ENCODE data around the gene PDE6B. TPM values are rescaled to one million over a fixed set of nuclear protein-coding genes. Genes with fewer than 3 reads are reported as not detected.

PDE6B gene
- total and polyA plus RNA-seq, 2 of the 13 experiments (the other 11 are each of a cell fraction or from before 2014, with no cell fraction given): 0.38 to 0.40 TPM

GRCh38 chr4:576245-576821 lies 49.0 kb upstream of the PDE6B start, which contains the start of gene TMEM271:
Gene TMEM271 (minus strand): TSS chr4:576295. CDS start chr4:576062, 233 bp downstream.
- intact Hi-C loops (cut with micrococcal nuclease; ENCODE audit: unreplicated experiment) (no loop called here), in situ Hi-C loops (cut with HindIII; ENCODE audit: extremely low pct_ligation_motif_present, low pct_unique_long_range_greater_than_20kb) (no loop called here)
- no TSS peak for BruUV-seq (replicated peaks)
- H3K36me3 ChIP-seq (replicated peaks in 1 of 2; ENCODE audit: control insufficient read depth in 1 of 2, insufficient read depth in 2 of 2, low read length in 2 of 2): no peaks in the 10 kb centered on the region
- no peaks in the 10 kb centered on the region for H3K9me3 ChIP-seq (ENCODE audit: low read length)
- peaks cover 44% of the 10 kb centered on the region for H3K4me1 ChIP-seq (ENCODE audit: insufficient read depth, low read length)
- peak within 1 kb of the TSS in 2 of 3 experiments; percentile 33 to 52; a peak in 3 of 6 replicates for H3K4me3 ChIP-seq (replicated peaks in 1 of 3; ENCODE audit: insufficient read depth in 1 of 3, low read depth in 2 of 3, low read length in 3 of 3)
- DNase-seq (ENCODE audit: low spot score) (no peak), ATAC-seq (no peak), FAIRE-seq (no peak)
- H4K20me1 ChIP-seq (ENCODE audit: insufficient read depth, low read length): no peaks in the 10 kb centered on the region
- 63% methylated on average over 60 of the region's 60 CpGs for WGBS (ENCODE audit: low lambda C conversion rate)
- POLR2A ChIA-PET: no interaction called here
- H3K79me2 ChIP-seq (ENCODE audit: insufficient read depth, low read length): no peaks in the 10 kb centered on the region
- CTCF ChIA-PET (ENCODE audit: low intra/inter-chr PET ratio, low total read pairs): no interaction called here
- no peak within 1 kb of the TSS for H3K27ac ChIP-seq (ENCODE audit: extremely low read length, insufficient read depth, low read length)
- no peak within 1 kb of the TSS for H2AFZ ChIP-seq (ENCODE audit: low read length)
- TF ChIP-seq PREB (CRISPR knock-in tag; IDR thresholded peaks at IDR 0.05): no peak
- TF ChIP-seq CBX5 (CRISPR knock-in tag; IDR thresholded peaks at IDR 0.05; ENCODE audit: borderline replicate concordance): no peak
- TF ChIP-seq ZNF546 (CRISPR knock-in tag; conservative IDR thresholded peaks at IDR 0.05): no peak
- TF ChIP-seq HNRNPK (IDR thresholded peaks at IDR 0.05; ENCODE audit: low read depth, low read length, poor library complexity, severe bottlenecking): peak; percentile 46
- no peak for TF ChIP-seq ZFY (CRISPR knock-in tag; IDR thresholded peaks at IDR 0.05)
- TF ChIP-seq SP5 (CRISPR knock-in tag; IDR thresholded peaks at IDR 0.05; ENCODE audit: borderline replicate concordance, low read depth): no peak
- no peak for TF ChIP-seq UBTF (CRISPR knock-in tag; IDR thresholded peaks at IDR 0.05)
- H3K27me3 ChIP-seq (ENCODE audit: control insufficient read depth in 1 of 2, insufficient read depth in 2 of 2, low read length in 2 of 2): peaks cover 17 to 61% of the 10 kb centered on the region in 2 experiments
- H3K4me2 ChIP-seq (ENCODE audit: low read depth, low read length): peak within 1 kb of the TSS; percentile 71
- H3K9ac ChIP-seq (ENCODE audit: insufficient read depth, low read depth, low read length): no peak within 1 kb of the TSS
